GM21786 (cell line): Measurements from ENCODE around the gene NTN1.

Experiments
- ATAC-seq: cut with Tn5 transposase; IDR thresholded peaks from one replicate; pipeline ENCODE4 v1.9.1; 2021; ENCODE audit not compliant: unreplicated experiment

NTN1 gene

DNA sequence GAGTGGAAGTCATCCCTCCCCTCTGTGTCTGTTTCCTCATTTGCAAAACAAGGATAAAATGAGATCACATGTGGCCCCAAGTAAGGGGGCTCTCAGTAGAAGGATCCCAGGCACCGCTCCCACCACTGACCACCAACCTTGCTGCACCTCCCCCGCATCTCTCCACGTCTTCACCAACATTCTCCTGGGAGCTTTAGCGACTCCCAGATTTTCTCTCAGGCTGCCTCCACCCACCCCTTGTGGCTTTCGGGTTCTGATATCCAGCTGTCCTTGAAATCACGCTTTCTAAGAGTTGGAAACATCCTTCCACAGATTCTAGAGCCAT is 16.4 kb upstream of the NTN1 start:
- ATAC-seq, result no peak

DNA sequence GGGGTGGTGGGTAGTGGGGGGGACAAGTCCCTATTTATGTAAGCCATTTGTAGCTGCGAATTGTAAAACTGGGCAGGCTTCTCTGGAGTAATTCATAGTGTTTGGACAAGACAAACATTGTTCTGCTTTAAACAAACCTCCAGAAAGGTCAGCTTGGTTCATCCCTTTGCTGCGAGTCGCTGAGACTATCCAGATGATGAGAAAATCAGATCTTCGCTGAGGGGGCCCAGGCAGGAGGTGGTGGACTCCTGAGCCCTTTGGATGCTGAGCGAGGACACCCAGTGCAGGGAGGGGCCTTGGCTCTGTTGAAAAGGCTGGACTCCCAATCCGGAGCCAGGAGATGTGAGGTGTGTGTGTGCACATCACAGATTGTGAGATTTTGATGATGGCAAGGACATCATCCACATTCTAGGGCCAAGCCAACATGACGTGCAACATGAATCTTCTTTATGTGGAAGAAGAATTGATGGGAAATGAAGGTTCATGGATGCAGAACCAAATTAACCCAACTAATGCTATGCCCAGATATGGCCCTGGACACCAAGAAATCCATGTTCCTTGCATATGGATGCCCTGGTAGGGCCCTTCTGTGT is 15.0 kb upstream of the NTN1 start:
- no peak for ATAC-seq

DNA sequence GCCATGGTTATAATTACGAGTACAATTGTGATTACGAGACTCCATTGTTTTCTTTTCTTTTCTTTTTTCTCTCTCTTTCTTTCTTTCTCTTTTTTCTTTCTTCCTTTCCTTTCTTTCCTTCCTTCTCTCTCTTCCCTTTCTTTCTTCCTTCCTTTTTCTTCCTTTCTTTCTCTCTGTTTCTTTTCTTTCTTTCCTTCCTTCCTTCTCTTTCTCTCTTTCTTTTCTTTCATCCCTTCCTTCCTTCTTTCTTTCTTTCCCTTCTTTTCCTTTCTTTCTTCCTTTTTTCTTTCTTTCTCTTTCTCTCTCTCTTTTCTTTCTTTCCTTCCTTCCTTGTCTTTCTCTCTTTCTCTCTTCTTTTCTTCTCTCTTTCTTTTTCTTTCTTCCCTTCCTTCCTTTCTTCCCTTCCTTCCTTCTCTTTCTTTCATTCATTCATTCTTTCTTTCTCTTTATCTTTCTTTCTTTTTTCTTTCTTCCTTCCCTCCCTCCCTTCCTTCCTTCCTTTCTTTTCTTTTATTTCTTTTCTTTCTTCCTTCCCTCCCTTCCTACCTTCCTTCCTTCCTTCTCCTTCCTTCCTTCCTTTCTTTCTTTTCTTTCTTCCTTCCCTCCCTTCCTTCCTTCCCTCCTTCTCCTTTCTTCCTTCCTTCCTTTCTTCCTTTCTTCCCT is 14.1 kb upstream of the NTN1 start:
- ATAC-seq, result no peak

GRCh38 chr17:9009096-9009495 is 12.2 kb upstream of the NTN1 start:
- ATAC-seq, result no peak

DNA sequence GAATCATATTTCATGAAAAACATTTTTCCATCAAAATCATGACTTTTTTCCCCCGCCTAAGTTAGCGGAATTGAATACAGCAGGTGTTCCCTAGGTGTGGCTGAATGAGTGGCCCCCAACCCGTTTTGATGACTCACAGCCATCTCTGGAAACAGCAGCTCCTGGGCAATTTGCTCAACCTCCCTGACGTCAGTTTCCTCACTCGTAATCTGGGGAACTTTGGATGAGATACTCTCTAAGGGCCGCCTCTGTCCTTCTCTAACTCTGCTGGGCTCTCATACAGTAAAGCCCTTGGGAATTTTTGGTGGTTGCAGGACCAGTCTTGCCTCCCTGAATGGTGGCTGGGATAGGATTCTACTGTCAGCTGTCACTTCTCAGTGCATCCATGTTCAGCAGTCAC is 11.6 kb upstream of the NTN1 start:
- ATAC-seq, result no peak

GRCh38 chr17:9011001-9011400 is 10.3 kb upstream of the NTN1 start:
- ATAC-seq, result no peak

GRCh38 chr17:9016941-9017552 is 4.3 kb upstream of the NTN1 start:
- ATAC-seq, result no peak

- ATAC-seq, result no peak
Observed at GRCh38 chr17:9018726-9019125, 2.6 kb upstream of the NTN1 start.

- no peak for ATAC-seq
Observed at GRCh38 chr17:9020096-9020823, 1.1 kb upstream of the NTN1 start.

DNA sequence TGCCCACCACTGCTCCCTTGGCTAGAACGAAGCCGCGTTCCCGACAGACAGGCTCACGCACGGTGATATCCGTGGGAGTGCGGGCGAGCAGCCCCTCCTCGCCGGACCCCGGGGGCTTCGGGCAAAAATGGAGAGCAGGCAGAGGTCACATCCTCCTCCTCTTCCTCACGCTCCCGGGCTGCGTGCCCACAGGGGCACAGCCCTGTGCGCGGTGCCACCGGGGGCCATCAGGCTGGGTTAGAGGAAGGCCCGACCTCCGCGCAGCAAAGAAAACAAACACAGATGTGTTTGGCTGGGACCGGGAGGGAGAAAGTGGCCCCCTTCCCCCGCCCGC is 519 bp upstream of the NTN1 start:
- no peak for ATAC-seq

- no peak for ATAC-seq
Observed at GRCh38 chr17:9021992-9022572, 772 bp downstream of the NTN1 start.

DNA sequence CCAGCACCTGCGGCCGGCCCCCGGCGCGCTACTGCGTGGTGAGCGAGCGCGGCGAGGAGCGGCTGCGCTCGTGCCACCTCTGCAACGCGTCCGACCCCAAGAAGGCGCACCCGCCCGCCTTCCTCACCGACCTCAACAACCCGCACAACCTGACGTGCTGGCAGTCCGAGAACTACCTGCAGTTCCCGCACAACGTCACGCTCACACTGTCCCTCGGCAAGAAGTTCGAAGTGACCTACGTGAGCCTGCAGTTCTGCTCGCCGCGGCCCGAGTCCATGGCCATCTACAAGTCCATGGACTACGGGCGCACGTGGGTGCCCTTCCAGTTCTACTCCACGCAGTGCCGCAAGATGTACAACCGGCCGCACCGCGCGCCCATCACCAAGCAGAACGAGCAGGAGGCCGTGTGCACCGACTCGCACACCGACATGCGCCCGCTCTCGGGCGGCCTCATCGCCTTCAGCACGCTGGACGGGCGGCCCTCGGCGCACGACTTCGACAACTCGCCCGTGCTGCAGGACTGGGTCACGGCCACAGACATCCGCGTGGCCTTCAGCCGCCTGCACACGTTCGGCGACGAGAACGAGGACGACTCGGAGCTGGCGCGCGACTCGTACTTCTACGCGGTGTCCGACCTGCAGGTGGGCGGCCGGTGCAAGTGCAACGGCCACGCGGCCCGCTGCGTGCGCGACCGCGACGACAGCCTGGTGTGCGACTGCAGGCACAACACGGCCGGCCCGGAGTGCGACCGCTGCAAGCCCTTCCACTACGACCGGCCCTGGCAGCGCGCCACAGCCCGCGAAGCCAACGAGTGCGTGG is 1.5 kb downstream of the NTN1 start:
- no peak for ATAC-seq

DNA sequence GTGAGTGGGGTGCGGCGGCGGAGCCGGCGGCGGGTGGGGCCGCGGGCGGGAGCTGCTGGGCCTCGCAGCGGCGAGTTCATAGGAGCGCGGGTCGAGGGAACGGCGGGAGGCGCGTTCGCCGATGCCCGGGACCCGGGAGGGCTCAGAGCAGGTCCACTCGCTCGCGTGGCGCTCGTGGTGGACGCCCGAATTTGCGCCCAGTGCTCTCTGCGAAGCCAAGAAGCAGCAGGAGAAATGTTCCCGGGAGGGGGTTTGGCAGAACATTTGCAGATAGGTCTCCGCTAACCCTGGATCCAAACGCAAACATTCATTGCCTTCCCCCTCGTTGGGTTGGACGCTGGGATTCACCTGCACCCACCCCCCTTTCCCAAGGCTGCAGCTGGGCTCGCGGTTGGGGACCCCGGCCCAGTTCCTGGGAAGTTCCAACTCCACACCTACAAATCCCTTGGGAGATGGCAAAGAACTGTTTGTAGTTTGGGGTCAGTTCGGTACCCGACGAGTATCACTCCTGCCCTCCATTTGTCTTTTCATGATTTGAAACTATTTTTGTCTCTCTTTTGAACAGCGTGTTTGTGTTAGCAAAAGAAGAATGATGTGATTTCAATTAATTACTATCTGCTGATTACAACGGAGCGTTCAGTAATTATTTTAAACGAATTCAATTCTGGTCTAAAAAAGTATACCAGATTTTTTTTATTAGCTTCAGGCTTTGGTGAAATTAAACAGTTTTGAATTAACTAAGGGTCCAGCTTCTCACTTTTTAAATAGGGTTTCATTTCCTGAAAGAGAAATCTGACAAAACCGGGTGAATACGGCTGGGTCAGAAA is 2.3 kb downstream of the NTN1 start:
- no peak for ATAC-seq

GRCh38 chr17:9024497-9024896 is 3.2 kb downstream of the NTN1 start:
- ATAC-seq, result no peak

DNA sequence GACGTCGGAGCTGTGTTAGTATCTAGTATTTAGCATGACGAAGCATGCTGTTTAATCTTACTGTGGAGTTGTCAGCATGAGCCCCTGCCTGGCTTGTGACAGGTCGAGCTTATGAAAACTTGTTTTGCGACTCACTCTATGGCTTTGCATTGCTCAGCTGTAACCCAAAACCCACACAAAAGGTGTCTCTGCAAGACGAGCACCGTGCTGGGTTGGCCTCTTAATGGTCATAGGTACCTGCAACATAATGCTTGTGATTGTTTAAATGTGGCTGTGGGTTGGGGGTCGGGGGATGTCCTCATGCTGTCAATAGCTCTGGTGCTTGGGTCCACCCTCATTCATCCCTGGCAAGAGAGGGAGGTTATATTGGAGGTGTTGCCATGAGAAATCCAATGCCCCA is 5.4 kb downstream of the NTN1 start:
- ATAC-seq, result no peak

GRCh38 chr17:9028202-9028987 is 7.1 kb downstream of the NTN1 start:
- ATAC-seq, result no peak

GRCh38 chr17:9028988-9029570 is 7.8 kb downstream of the NTN1 start:
- ATAC-seq, result no peak

GRCh38 chr17:9032151-9032550 is 10.8 kb downstream of the NTN1 start:
- ATAC-seq, result no peak

GRCh38 chr17:9032583-9032982 is 11.3 kb downstream of the NTN1 start:
- no peak for ATAC-seq
